ENCODE measurements around the gene LILRA2. TPM values are rescaled to one million over a fixed set of nuclear protein-coding genes. Genes with fewer than 3 reads are reported as not detected.
A peak's percentile ranks its signal among the peaks of the same experiment; 100 is the strongest.

The LILRA2 gene
- total and polyA plus RNA-seq, 10 of the 15 experiments (the other 5 are each of a cell fraction or from before 2014, with no cell fraction given), result 0.16 to 1.8 (median 0.43) TPM

DNA sequence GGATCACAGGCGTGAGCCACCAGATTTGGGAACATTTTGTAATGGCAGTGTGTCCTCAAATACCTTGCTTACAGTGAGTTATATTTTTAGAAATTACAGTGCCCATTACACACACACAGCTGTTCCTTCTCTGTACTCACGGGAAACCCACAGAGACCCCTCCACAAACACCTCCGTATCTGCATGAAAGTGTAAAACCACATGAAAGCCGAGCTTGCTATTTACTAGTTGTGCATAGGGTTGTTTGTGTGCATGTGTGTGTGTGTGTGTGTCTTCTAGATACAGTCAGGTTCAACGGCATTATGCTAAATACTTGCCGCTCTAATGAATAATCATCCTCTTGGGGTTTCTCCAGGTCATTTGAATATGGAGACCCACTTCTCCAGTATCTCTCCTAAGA lies 22.3 kb upstream of the LILRA2 start (continued):
- TF ChIP-seq ZNF622 (IDR thresholded peaks at IDR 0.05), result no peak
- TF ChIP-seq YY1 (IDR thresholded peaks at IDR 0.05; ENCODE audit: low read depth, low read length), result no peak
- TF ChIP-seq, protein P1, sequence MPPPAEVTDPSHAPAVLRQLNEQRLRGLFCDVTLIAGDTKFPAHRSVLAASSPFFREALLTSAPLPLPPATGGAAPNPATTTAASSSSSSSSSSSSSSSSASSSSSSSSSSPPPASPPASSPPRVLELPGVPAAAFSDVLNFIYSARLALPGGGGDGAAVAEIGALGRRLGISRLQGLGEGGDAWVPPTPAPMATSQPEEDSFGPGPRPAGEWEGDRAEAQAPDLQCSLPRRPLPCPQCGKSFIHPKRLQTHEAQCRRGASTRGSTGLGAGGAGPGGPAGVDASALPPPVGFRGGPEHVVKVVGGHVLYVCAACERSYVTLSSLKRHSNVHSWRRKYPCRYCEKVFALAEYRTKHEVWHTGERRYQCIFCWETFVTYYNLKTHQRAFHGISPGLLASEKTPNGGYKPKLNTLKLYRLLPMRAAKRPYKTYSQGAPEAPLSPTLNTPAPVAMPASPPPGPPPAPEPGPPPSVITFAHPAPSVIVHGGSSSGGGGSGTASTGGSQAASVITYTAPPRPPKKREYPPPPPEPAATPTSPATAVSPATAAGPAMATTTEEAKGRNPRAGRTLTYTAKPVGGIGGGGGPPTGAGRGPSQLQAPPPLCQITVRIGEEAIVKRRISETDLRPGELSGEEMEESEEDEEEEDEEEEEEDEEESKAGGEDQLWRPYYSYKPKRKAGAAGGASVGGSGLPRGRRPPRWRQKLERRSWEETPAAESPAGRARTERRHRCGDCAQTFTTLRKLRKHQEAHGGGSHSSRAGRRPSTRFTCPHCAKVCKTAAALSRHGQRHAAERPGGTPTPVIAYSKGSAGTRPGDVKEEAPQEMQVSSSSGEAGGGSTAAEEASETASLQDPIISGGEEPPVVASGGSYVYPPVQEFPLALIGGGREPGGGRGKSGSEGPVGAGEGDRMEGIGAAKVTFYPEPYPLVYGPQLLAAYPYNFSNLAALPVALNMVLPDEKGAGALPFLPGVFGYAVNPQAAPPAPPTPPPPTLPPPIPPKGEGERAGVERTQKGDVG (CRISPR knock-in tag; IDR thresholded peaks at IDR 0.05), result no peak
- peak; percentile 92 for TF ChIP-seq POU2F2 (IDR thresholded peaks at IDR 0.05; ENCODE audit: borderline replicate concordance, low read depth, low read length)
- TF ChIP-seq BHLHE40 (IDR thresholded peaks at IDR 0.05; ENCODE audit: borderline replicate concordance in 1 of 2, low read depth in 2 of 2, low read length in 1 of 2), result peak; percentile 74 to 75
- no peak for TF ChIP-seq CREB1 (IDR thresholded peaks at IDR 0.05; ENCODE audit: low read depth)
- TF ChIP-seq, protein P2, sequence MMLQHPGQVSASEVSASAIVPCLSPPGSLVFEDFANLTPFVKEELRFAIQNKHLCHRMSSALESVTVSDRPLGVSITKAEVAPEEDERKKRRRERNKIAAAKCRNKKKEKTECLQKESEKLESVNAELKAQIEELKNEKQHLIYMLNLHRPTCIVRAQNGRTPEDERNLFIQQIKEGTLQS (IDR thresholded peaks at IDR 0.05; ENCODE audit: borderline replicate concordance, extremely low read depth, low read depth, low read length), result no peak
- TF ChIP-seq, protein P3, sequence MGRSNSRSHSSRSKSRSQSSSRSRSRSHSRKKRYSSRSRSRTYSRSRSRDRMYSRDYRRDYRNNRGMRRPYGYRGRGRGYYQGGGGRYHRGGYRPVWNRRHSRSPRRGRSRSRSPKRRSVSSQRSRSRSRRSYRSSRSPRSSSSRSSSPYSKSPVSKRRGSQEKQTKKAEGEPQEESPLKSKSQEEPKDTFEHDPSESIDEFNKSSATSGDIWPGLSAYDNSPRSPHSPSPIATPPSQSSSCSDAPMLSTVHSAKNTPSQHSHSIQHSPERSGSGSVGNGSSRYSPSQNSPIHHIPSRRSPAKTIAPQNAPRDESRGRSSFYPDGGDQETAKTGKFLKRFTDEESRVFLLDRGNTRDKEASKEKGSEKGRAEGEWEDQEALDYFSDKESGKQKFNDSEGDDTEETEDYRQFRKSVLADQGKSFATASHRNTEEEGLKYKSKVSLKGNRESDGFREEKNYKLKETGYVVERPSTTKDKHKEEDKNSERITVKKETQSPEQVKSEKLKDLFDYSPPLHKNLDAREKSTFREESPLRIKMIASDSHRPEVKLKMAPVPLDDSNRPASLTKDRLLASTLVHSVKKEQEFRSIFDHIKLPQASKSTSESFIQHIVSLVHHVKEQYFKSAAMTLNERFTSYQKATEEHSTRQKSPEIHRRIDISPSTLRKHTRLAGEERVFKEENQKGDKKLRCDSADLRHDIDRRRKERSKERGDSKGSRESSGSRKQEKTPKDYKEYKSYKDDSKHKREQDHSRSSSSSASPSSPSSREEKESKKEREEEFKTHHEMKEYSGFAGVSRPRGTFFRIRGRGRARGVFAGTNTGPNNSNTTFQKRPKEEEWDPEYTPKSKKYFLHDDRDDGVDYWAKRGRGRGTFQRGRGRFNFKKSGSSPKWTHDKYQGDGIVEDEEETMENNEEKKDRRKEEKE (IDR thresholded peaks at IDR 0.05), result no peak
- no peak for TF ChIP-seq ZZZ3 (IDR thresholded peaks at IDR 0.05; ENCODE audit: control insufficient read depth, insufficient read length, low read depth)
- no peak for TF ChIP-seq SUPT20H (IDR thresholded peaks at IDR 0.05; ENCODE audit: borderline replicate concordance, control insufficient read depth, low read depth, low read length)
- TF ChIP-seq, protein P4, sequence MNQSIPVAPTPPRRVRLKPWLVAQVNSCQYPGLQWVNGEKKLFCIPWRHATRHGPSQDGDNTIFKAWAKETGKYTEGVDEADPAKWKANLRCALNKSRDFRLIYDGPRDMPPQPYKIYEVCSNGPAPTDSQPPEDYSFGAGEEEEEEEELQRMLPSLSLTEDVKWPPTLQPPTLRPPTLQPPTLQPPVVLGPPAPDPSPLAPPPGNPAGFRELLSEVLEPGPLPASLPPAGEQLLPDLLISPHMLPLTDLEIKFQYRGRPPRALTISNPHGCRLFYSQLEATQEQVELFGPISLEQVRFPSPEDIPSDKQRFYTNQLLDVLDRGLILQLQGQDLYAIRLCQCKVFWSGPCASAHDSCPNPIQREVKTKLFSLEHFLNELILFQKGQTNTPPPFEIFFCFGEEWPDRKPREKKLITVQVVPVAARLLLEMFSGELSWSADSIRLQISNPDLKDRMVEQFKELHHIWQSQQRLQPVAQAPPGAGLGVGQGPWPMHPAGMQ (IDR thresholded peaks at IDR 0.05; ENCODE audit: borderline replicate concordance), result no peak
- peak; percentile 74; the same call in 1 of the 2 replicates for TF ChIP-seq MYB (IDR thresholded peaks at IDR 0.05; ENCODE audit: borderline replicate concordance, low read depth, low read length)
- TF ChIP-seq NFIC (IDR thresholded peaks at IDR 0.05; ENCODE audit: low read depth, low read length), result peak; percentile 51; the same call in 1 of the 2 replicates
- TF ChIP-seq NR2F1 (conservative IDR thresholded peaks at IDR 0.05), result peak; percentile 59
- TF ChIP-seq, protein P5, sequence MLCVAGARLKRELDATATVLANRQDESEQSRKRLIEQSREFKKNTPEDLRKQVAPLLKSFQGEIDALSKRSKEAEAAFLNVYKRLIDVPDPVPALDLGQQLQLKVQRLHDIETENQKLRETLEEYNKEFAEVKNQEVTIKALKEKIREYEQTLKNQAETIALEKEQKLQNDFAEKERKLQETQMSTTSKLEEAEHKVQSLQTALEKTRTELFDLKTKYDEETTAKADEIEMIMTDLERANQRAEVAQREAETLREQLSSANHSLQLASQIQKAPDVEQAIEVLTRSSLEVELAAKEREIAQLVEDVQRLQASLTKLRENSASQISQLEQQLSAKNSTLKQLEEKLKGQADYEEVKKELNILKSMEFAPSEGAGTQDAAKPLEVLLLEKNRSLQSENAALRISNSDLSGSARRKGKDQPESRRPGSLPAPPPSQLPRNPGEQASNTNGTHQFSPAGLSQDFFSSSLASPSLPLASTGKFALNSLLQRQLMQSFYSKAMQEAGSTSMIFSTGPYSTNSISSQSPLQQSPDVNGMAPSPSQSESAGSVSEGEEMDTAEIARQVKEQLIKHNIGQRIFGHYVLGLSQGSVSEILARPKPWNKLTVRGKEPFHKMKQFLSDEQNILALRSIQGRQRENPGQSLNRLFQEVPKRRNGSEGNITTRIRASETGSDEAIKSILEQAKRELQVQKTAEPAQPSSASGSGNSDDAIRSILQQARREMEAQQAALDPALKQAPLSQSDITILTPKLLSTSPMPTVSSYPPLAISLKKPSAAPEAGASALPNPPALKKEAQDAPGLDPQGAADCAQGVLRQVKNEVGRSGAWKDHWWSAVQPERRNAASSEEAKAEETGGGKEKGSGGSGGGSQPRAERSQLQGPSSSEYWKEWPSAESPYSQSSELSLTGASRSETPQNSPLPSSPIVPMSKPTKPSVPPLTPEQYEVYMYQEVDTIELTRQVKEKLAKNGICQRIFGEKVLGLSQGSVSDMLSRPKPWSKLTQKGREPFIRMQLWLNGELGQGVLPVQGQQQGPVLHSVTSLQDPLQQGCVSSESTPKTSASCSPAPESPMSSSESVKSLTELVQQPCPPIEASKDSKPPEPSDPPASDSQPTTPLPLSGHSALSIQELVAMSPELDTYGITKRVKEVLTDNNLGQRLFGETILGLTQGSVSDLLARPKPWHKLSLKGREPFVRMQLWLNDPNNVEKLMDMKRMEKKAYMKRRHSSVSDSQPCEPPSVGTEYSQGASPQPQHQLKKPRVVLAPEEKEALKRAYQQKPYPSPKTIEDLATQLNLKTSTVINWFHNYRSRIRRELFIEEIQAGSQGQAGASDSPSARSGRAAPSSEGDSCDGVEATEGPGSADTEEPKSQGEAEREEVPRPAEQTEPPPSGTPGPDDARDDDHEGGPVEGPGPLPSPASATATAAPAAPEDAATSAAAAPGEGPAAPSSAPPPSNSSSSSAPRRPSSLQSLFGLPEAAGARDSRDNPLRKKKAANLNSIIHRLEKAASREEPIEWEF (IDR thresholded peaks at IDR 0.05; ENCODE audit: insufficient replicate concordance, low read depth, low read length), result no peak
- TF ChIP-seq MYC (IDR thresholded peaks at IDR 0.05; ENCODE audit: insufficient read depth, insufficient read length, insufficient replicate concordance, low read length, severe bottlenecking), result no peak
- no peak for TF ChIP-seq LARP7 (IDR thresholded peaks at IDR 0.05)

Measured in GM12878 (cell line).